Measurements from ENCODE around the gene RHOF. TPM values are rescaled to one million over a fixed set of nuclear protein-coding genes. Genes with fewer than 3 reads are reported as not detected.

Gene RHOF
- total RNA-seq, 2 experiments from 2014 or later, result 23.5 to 53.7 TPM

GRCh38 chr12:121837680-121838079 lies 44.2 kb upstream of the RHOF start:
- ChIA-PET CTCF (ENCODE audit: unreplicated experiment) (interaction anchor here (1.1 to 1.5 kb wide), 3 partner anchors 27 to 43 kb away, joined by 3 to 7 read pairs (median 4); no protein-coding TSS in a partner anchor), POLR2A (interaction anchor here (0.6 to 1.1 kb wide), 4 partner anchors 22 to 272 kb away, joined by 3 to 8 read pairs (median 3); no protein-coding TSS in a partner anchor)
- no peaks in the 10 kb centered on the region for H3K36me3 ChIP-seq (ENCODE audit: insufficient read depth, low read length)
- no TSS peak for BruUV-seq (replicated peaks)
- H3K4me3 ChIP-seq (ENCODE audit: low read depth, low read length, poor library complexity, severe bottlenecking), result no peak overlapping the region
- H3K9me2 ChIP-seq (ENCODE audit: insufficient read depth, low read length), result no peaks in the 10 kb centered on the region
- no peak overlapping the region for H3K27ac ChIP-seq (ENCODE audit: low read depth, low read length, poor library complexity, severe bottlenecking)
- H3K79me2 ChIP-seq (ENCODE audit: insufficient read depth, low read depth, low read length), result no peaks in the 10 kb centered on the region
- H3K4me2 ChIP-seq (ENCODE audit: low read length), result peak overlapping the region; percentile 24
- H4K20me1 ChIP-seq (ENCODE audit: insufficient read depth, low read length), result no peaks in the 10 kb centered on the region
- H2AFZ ChIP-seq (ENCODE audit: low read length), result no peak overlapping the region
- TF ChIP-seq CTCF (conservative IDR thresholded peaks at IDR 0.05; ENCODE audit: low read length) (peak; percentile 41; the same call in 1 of the 2 replicates), EZH2phosphoT487 (IDR thresholded peaks at IDR 0.05; ENCODE audit: borderline replicate concordance, low read depth, low read length) (no peak)
- intact Hi-C loops (cut with micrococcal nuclease; ENCODE audit: unreplicated experiment), result loop anchor here (2.0 kb wide), 1 partner anchor 51 kb away; the partner anchor contains the start of gene PSMD9
- H3K4me1 ChIP-seq (ENCODE audit: insufficient read depth, low read length, poor library complexity, severe bottlenecking), result peaks cover 13% of the 10 kb centered on the region
- no peak for DNase-seq (ENCODE audit: low spot score)
- H3K9me3 ChIP-seq (ENCODE audit: low read length), result no peaks in the 10 kb centered on the region

GRCh38 chr12:121831571-121832245 lies 38.2 kb upstream of the RHOF start:
- no peaks in the 10 kb centered on the region for H3K9me2 ChIP-seq (ENCODE audit: insufficient read depth, low read length)
- ChIA-PET CTCF (ENCODE audit: unreplicated experiment) (no interaction called here), POLR2A (no interaction called here)
- H4K20me1 ChIP-seq (ENCODE audit: insufficient read depth, low read length), result no peaks in the 10 kb centered on the region; the same call in 1 of the 2 replicates
- no peak overlapping the region for H3K4me3 ChIP-seq (ENCODE audit: low read depth, low read length, poor library complexity, severe bottlenecking)
- no TSS peak for BruUV-seq (replicated peaks)
- H3K4me2 ChIP-seq (ENCODE audit: low read length), result no peak overlapping the region
- no peak for DNase-seq (ENCODE audit: low spot score)
- H3K27ac ChIP-seq (ENCODE audit: low read depth, low read length, poor library complexity, severe bottlenecking), result no peak overlapping the region
- H3K36me3 ChIP-seq (ENCODE audit: insufficient read depth, low read length), result peaks cover 48% of the 10 kb centered on the region; the same call in 1 of the 2 replicates
- no peaks in the 10 kb centered on the region for H3K9me3 ChIP-seq (ENCODE audit: low read length)
- intact Hi-C loops (cut with micrococcal nuclease; ENCODE audit: unreplicated experiment), result no loop called here
- H2AFZ ChIP-seq (ENCODE audit: low read length), result no peak overlapping the region
- no peaks in the 10 kb centered on the region for H3K79me2 ChIP-seq (ENCODE audit: insufficient read depth, low read depth, low read length)
- no peaks in the 10 kb centered on the region for H3K4me1 ChIP-seq (ENCODE audit: insufficient read depth, low read length, poor library complexity, severe bottlenecking)
- TF ChIP-seq CTCF (conservative IDR thresholded peaks at IDR 0.05; ENCODE audit: low read length) (no peak), EZH2phosphoT487 (IDR thresholded peaks at IDR 0.05; ENCODE audit: borderline replicate concordance, low read depth, low read length) (no peak)
